ENCODE measurements around the gene E2F3.

E2F3 gene

DNA sequence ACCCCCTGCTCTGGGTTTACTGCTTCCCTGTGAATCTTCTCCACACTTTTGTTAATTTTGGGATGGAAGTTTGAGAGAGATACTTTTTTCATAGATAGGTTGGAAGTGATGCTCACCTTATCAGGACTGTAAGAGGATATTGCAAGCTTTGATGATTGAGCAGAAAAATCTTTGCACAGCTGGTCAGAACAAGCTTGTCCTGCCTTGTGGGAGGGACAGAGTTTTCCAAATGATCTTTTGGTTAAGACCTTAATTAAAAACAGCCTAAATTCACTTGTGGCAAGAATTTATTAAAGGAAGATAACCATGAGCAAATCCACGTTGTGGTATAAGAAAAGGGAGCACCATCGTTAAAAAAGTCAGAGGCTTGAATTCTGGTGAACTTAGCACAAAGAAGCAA lies 32.2 kb downstream of the E2F3 start:
- TF ChIP-seq OSR1 (CRISPR knock-in tag; IDR thresholded peaks at IDR 0.05), result no peak
- TF ChIP-seq, protein P1, sequence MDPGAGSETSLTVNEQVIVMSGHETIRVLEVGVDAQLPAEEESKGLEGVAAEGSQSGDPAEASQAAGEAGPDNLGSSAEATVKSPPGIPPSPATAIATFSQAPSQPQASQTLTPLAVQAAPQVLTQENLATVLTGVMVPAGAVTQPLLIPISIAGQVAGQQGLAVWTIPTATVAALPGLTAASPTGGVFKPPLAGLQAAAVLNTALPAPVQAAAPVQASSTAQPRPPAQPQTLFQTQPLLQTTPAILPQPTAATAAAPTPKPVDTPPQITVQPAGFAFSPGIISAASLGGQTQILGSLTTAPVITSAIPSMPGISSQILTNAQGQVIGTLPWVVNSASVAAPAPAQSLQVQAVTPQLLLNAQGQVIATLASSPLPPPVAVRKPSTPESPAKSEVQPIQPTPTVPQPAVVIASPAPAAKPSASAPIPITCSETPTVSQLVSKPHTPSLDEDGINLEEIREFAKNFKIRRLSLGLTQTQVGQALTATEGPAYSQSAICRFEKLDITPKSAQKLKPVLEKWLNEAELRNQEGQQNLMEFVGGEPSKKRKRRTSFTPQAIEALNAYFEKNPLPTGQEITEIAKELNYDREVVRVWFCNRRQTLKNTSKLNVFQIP (CRISPR knock-in tag; IDR thresholded peaks at IDR 0.05; ENCODE audit: borderline replicate concordance, low read depth), result no peak
- TF ChIP-seq CSDC2 (CRISPR knock-in tag; IDR thresholded peaks at IDR 0.05), result no peak
- TF ChIP-seq TOX (CRISPR knock-in tag; IDR thresholded peaks at IDR 0.05; ENCODE audit: borderline replicate concordance), result no peak
- no peak for TF ChIP-seq BACH2 (CRISPR knock-in tag; IDR thresholded peaks at IDR 0.05; ENCODE audit: borderline replicate concordance)
- no peak for TF ChIP-seq ZNF565 (CRISPR knock-in tag; conservative IDR thresholded peaks at IDR 0.05; ENCODE audit: low read depth)
- TF ChIP-seq, protein P2, sequence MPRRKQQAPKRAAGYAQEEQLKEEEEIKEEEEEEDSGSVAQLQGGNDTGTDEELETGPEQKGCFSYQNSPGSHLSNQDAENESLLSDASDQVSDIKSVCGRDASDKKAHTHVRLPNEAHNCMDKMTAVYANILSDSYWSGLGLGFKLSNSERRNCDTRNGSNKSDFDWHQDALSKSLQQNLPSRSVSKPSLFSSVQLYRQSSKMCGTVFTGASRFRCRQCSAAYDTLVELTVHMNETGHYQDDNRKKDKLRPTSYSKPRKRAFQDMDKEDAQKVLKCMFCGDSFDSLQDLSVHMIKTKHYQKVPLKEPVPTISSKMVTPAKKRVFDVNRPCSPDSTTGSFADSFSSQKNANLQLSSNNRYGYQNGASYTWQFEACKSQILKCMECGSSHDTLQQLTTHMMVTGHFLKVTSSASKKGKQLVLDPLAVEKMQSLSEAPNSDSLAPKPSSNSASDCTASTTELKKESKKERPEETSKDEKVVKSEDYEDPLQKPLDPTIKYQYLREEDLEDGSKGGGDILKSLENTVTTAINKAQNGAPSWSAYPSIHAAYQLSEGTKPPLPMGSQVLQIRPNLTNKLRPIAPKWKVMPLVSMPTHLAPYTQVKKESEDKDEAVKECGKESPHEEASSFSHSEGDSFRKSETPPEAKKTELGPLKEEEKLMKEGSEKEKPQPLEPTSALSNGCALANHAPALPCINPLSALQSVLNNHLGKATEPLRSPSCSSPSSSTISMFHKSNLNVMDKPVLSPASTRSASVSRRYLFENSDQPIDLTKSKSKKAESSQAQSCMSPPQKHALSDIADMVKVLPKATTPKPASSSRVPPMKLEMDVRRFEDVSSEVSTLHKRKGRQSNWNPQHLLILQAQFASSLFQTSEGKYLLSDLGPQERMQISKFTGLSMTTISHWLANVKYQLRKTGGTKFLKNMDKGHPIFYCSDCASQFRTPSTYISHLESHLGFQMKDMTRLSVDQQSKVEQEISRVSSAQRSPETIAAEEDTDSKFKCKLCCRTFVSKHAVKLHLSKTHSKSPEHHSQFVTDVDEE (CRISPR knock-in tag; IDR thresholded peaks at IDR 0.05), result no peak
- TF ChIP-seq ISL1 (CRISPR knock-in tag; IDR thresholded peaks at IDR 0.05), result no peak
- TF ChIP-seq ZFP30 (CRISPR knock-in tag; IDR thresholded peaks at IDR 0.05), result no peak
- no peak for TF ChIP-seq ZC3H10 (CRISPR knock-in tag; IDR thresholded peaks at IDR 0.05)
- TF ChIP-seq ZNF70 (CRISPR knock-in tag; IDR thresholded peaks at IDR 0.05), result no peak
- no peak for TF ChIP-seq ESRRG (CRISPR knock-in tag; IDR thresholded peaks at IDR 0.05)
- no peak for TF ChIP-seq GLIS3 (CRISPR knock-in tag; IDR thresholded peaks at IDR 0.05)
- TF ChIP-seq ARNTL (CRISPR knock-in tag; IDR thresholded peaks at IDR 0.05; ENCODE audit: borderline replicate concordance, low read depth), result no peak
- no peak for TF ChIP-seq SNAI2 (CRISPR knock-in tag; IDR thresholded peaks at IDR 0.05)
- TF ChIP-seq, protein P3, sequence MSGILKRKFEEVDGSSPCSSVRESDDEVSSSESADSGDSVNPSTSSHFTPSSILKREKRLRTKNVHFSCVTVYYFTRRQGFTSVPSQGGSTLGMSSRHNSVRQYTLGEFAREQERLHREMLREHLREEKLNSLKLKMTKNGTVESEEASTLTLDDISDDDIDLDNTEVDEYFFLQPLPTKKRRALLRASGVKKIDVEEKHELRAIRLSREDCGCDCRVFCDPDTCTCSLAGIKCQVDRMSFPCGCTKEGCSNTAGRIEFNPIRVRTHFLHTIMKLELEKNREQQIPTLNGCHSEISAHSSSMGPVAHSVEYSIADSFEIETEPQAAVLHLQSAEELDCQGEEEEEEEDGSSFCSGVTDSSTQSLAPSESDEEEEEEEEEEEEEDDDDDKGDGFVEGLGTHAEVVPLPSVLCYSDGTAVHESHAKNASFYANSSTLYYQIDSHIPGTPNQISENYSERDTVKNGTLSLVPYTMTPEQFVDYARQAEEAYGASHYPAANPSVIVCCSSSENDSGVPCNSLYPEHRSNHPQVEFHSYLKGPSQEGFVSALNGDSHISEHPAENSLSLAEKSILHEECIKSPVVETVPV (CRISPR knock-in tag; IDR thresholded peaks at IDR 0.05), result no peak
- no peak for ATAC-seq

DNA sequence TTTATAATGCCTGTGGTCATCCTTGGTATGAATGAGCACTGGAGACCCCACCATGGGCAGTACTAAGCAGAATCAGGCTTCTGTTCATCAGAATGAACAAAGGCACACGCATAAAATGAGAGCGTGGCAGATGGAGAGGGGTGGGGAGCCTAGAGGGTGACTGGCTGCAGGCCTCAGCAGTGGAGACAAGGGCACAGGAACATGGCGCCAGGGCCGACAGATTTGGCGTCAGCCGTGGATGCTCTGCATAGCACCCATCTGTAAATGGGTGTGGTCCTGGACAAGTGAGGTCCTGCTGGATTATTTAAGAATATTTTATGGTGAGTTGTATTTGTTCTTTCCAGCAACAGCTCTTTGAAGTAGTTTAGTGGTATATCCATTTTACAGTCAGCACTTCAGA lies 33.1 kb downstream of the E2F3 start:
- no peak for ATAC-seq
- TF ChIP-seq, protein P4, sequence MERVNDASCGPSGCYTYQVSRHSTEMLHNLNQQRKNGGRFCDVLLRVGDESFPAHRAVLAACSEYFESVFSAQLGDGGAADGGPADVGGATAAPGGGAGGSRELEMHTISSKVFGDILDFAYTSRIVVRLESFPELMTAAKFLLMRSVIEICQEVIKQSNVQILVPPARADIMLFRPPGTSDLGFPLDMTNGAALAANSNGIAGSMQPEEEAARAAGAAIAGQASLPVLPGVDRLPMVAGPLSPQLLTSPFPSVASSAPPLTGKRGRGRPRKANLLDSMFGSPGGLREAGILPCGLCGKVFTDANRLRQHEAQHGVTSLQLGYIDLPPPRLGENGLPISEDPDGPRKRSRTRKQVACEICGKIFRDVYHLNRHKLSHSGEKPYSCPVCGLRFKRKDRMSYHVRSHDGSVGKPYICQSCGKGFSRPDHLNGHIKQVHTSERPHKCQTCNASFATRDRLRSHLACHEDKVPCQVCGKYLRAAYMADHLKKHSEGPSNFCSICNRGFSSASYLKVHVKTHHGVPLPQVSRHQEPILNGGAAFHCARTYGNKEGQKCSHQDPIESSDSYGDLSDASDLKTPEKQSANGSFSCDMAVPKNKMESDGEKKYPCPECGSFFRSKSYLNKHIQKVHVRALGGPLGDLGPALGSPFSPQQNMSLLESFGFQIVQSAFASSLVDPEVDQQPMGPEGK (CRISPR knock-in tag; IDR thresholded peaks at IDR 0.05; ENCODE audit: borderline replicate concordance), result no peak
- TF ChIP-seq BACH2 (CRISPR knock-in tag; IDR thresholded peaks at IDR 0.05; ENCODE audit: borderline replicate concordance) (no peak), ZFP3 (CRISPR knock-in tag; IDR thresholded peaks at IDR 0.05) (no peak), ZNF8 (CRISPR knock-in tag; IDR thresholded peaks at IDR 0.05) (no peak), OSR1 (CRISPR knock-in tag; IDR thresholded peaks at IDR 0.05) (no peak), SNAI2 (CRISPR knock-in tag; IDR thresholded peaks at IDR 0.05) (no peak), TOX (CRISPR knock-in tag; IDR thresholded peaks at IDR 0.05; ENCODE audit: borderline replicate concordance) (no peak), PPARA (CRISPR knock-in tag; IDR thresholded peaks at IDR 0.05; ENCODE audit: borderline replicate concordance) (no peak), ISL1 (CRISPR knock-in tag; IDR thresholded peaks at IDR 0.05) (no peak), CSDC2 (CRISPR knock-in tag; IDR thresholded peaks at IDR 0.05) (no peak)
- TF ChIP-seq, protein P2 (CRISPR knock-in tag; IDR thresholded peaks at IDR 0.05), result no peak
